Muscle layer of duodenum (tissue), 2 donors: Measurements from ENCODE around the gene ZGLP1.

Experiments used
- H3K27ac ChIP-seq: one replicate; pipeline ENCODE4 v1.7.0; 2013; ENCODE audit warnings: mild to moderate bottlenecking, low read length
- H3K27me3 ChIP-seq: one replicate; pipeline ENCODE4 v1.7.0; 2013; ENCODE audit warnings: low read depth, mild to moderate bottlenecking, control low read depth, low read length
- H3K36me3 ChIP-seq, 2 donors: one replicate each; pipeline ENCODE4 v1.7.0; 2013; ENCODE audit warnings: low read length in 2 of 2, control low read depth in 1 of 2, mild to moderate bottlenecking in 1 of 2; ENCODE audit not compliant: insufficient read depth in 2 of 2, control insufficient read depth in 1 of 2
- H3K4me1 ChIP-seq, 2 donors: one replicate each; pipeline ENCODE4 v1.7.0; 2013; ENCODE audit warnings: low read length in 2 of 2, mild to moderate bottlenecking in 2 of 2, control low read depth in 1 of 2, moderate library complexity in 1 of 2; ENCODE audit not compliant: insufficient read depth in 2 of 2, control insufficient read depth in 1 of 2
- H3K4me3 ChIP-seq, 2 donors: one replicate each; pipeline ENCODE4 v1.7.0; 2013; ENCODE audit warnings: low read length in 2 of 2, low read depth in 1 of 2, mild to moderate bottlenecking in 1 of 2
- H3K9me3 ChIP-seq, 2 donors: one replicate each; pipeline ENCODE4 v1.7.0; 2013; ENCODE audit warnings: low read length in 2 of 2, control low read depth in 1 of 2, mild to moderate bottlenecking in 1 of 2; ENCODE audit not compliant: control insufficient read depth in 1 of 2
- donor health status: healthy.

ZGLP1 gene

GRCh38 chr19:10305139-10305806, 4.3 kb downstream of the ZGLP1 start:
- Histone ChIP-seq H3K27me3 (no peaks in the 10 kb centered on the region), H3K36me3 (peaks cover 0 to 13% of the 10 kb centered on the region in 2 donors), H3K27ac (no peak overlapping the region), H3K4me3 (no peak overlapping the region), H3K9me3 (no peaks in the 10 kb centered on the region), H3K4me1 (no peaks in the 10 kb centered on the region)

- H3K27me3 ChIP-seq = peaks cover 15% of the 10 kb centered on the region
- H3K36me3 ChIP-seq = peaks cover 0 to under 1% of the 10 kb centered on the region in 2 donors
- H3K4me3 ChIP-seq = no peak overlapping the region
- no peaks in the 10 kb centered on the region for H3K9me3 ChIP-seq
- H3K27ac ChIP-seq = no peak overlapping the region
- peaks cover 0 to 15% of the 10 kb centered on the region in 2 donors for H3K4me1 ChIP-seq
These were observed 9.8 kb downstream of the ZGLP1 start for GRCh38 chr19:10299545-10300458.

GRCh38 chr19:10295847-10296591, 13.6 kb downstream of the ZGLP1 start:
- Histone ChIP-seq H3K27me3 (peaks cover 52% of the 10 kb centered on the region), H3K4me3 (peak overlapping the region; percentile 46 to 57)

GRCh38 chr19:10295305-10295846, 14.2 kb downstream of the ZGLP1 start:
- peaks cover under 1 to 44% of the 10 kb centered on the region in 2 donors for H3K4me1 ChIP-seq
- H3K4me3 ChIP-seq = peak overlapping the region; percentile 46 to 57
- no peaks in the 10 kb centered on the region for H3K36me3 ChIP-seq
- peaks cover 58% of the 10 kb centered on the region for H3K27me3 ChIP-seq
- no peak overlapping the region for H3K27ac ChIP-seq
- no peaks in the 10 kb centered on the region for H3K9me3 ChIP-seq

More at GRCh38 chr19:10295847-10296591, 13.6 kb downstream of the ZGLP1 start:
- no peak overlapping the region for H3K27ac ChIP-seq
- no peaks in the 10 kb centered on the region for H3K36me3 ChIP-seq
- H3K4me1 ChIP-seq = peaks cover 0 to 38% of the 10 kb centered on the region in 2 donors
- no peaks in the 10 kb centered on the region for H3K9me3 ChIP-seq

- H3K4me3 ChIP-seq = no peak overlapping the region
- no peak overlapping the region for H3K27ac ChIP-seq
- peaks cover 66% of the 10 kb centered on the region for H3K27me3 ChIP-seq
- H3K4me1 ChIP-seq = peaks cover 5 to 55% of the 10 kb centered on the region in 2 donors
- no peaks in the 10 kb centered on the region for H3K36me3 ChIP-seq
- no peaks in the 10 kb centered on the region for H3K9me3 ChIP-seq
These were observed 15.3 kb downstream of the ZGLP1 start for GRCh38 chr19:10294368-10294697.

- no peak overlapping the region for H3K4me3 ChIP-seq
- no peaks in the 10 kb centered on the region for H3K36me3 ChIP-seq
- peaks cover 5 to 60% of the 10 kb centered on the region in 2 donors for H3K4me1 ChIP-seq
- no peak overlapping the region for H3K27ac ChIP-seq
- peaks cover 71% of the 10 kb centered on the region for H3K27me3 ChIP-seq
- no peaks in the 10 kb centered on the region for H3K9me3 ChIP-seq
These were observed 15.8 kb downstream of the ZGLP1 start for GRCh38 chr19:10293637-10294367.

GRCh38 chr19:10292789-10293636, 16.6 kb downstream of the ZGLP1 start:
- Histone ChIP-seq H3K4me3 (peak overlapping the region; percentile 21 to 60), H3K4me1 (peaks cover 5 to 66% of the 10 kb centered on the region in 2 donors), H3K9me3 (no peaks in the 10 kb centered on the region), H3K36me3 (no peaks in the 10 kb centered on the region), H3K27ac (no peak overlapping the region), H3K27me3 (peaks cover 76% of the 10 kb centered on the region)

- Histone ChIP-seq H3K27me3 (peaks cover 83% of the 10 kb centered on the region), H3K36me3 (no peaks in the 10 kb centered on the region), H3K4me3 (peak overlapping the region; percentile 47 to 60), H3K9me3 (no peaks in the 10 kb centered on the region), H3K4me1 (peaks cover 5 to 73% of the 10 kb centered on the region in 2 donors), H3K27ac (no peak overlapping the region)
These were observed 17.3 kb downstream of the ZGLP1 start for GRCh38 chr19:10292206-10292788.

GRCh38 chr19:10291554-10292205, 17.9 kb downstream of the ZGLP1 start:
- Histone ChIP-seq H3K9me3 (no peaks in the 10 kb centered on the region), H3K27ac (no peak overlapping the region), H3K4me1 (peaks cover 5 to 80% of the 10 kb centered on the region in 2 donors), H3K36me3 (no peaks in the 10 kb centered on the region), H3K4me3 (peak overlapping the region; percentile 47 to 60), H3K27me3 (peaks cover 83% of the 10 kb centered on the region)
